ENCODE data around the gene XPO6.
"Not testable (repeated sequence)": the region's sequence is repeated elsewhere in the genome, so short reads cannot be mapped to it uniquely, and the experiment has no call there.

XPO6 gene

GRCh38 chr16:28145796-28146195 lies 66.0 kb downstream of the XPO6 start:
- DNase-seq: no peak

- no peak for DNase-seq
Measured at GRCh38 chr16:28140788-28141618, 70.8 kb downstream of the XPO6 start.

- no peak for DNase-seq
Measured at GRCh38 chr16:28139530-28139929, 72.2 kb downstream of the XPO6 start.

DNA sequence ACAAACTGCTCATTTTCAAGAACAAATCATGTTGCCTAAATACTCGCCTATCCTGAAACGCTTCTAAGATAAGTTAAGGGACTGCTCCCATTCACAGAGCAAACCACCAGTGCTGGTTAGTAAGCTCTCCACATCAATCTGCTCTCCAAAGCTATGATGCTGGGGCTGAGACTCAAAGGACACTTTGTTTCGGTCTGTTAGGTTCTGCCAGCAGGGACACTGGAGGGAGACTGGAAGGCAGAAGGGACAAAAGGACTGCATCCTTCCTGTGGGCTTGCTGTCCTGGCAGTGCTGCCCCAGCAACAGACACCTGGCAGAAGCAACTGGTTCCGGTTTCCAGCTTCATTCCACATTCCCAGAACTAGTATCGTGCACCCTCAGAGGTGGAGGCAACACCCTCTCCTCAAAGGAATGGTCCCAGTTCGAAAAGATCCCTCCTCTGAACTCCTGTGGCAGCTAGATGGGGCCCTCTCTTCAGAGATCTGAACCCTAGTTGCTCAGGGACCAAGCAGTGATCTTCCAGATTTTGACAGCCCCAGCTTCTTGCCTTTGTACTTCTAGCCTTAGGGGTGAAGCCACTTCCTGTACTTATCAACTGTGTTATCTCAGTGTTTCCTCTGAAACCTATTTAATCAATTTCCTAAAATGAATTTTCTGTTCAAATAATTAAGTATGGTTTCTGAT lies 74.9 kb downstream of the XPO6 start:
- DNase-seq: no peak

- no peak for DNase-seq
Measured at GRCh38 chr16:28133666-28134065, 78.1 kb downstream of the XPO6 start.

GRCh38 chr16:28131743-28132393 lies 79.9 kb downstream of the XPO6 start:
- DNase-seq: no peak

DNA sequence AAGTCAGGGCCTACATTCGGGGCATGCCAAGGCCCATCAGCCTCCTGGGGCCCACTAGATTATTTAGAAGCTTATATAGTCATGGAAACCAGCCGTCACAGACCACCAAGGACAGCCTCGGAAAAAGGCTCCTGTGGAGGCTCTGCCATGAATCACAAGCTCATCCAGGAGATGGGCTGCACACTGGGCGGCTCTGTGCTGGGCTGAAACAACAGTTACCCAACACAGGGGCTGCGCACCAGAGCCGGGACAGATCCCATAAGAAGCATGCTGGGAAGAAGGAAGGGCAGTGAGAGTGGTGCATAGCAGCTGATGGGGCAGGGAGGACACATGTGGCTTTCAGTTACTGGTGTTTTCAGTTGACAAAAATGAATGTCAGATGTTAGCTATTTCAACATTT lies 80.6 kb downstream of the XPO6 start:
- DNase-seq: no peak

DNA sequence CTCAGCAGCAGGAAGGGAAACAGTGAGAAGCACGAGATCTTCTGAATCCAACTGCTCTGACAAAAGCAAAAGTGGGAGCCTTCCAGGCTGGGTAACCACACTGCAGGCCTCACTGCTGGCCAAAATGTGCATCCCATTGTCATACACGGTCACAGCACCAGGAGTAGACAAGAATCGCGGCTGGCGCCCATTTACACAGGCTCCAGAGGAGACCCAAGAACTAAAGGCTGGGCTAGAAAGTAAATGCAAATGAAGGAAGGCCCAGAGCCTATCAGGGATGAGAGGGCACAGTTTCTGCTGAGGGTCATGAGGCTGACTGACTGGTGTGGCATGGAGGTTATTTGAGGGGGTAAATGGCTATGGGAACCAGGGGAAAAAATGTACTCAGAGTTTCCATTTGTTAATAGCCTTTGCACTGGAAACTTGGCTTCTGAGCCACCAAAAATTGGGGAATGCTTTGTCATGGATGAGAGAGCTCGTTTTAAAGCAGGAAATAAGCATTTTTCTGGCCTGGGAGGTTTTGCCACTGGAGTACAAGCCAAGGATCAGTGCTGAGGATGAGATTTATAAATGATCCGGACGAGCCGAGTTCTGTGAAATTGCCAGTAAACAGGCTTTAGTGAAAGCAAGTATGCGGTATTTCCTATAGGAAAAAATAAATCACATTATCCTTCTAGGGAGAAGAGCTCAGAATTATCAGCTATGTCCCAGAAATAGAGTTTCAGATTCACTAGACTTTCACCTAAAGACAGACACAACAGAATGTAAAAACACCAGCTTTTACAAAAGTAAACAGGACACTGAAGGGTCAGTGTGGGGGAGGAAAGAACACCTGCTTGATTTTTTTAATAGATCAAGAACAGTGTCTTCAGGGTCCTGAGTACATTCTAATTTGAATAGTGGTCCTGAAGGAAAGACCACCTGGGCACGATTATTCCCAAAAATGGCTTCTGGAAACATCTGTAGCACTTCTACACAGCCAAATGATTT lies 81.4 kb downstream of the XPO6 start:
- no peak for DNase-seq

GRCh38 chr16:28126684-28127620 lies 84.8 kb downstream of the XPO6 start:
- DNase-seq: no peak

DNA sequence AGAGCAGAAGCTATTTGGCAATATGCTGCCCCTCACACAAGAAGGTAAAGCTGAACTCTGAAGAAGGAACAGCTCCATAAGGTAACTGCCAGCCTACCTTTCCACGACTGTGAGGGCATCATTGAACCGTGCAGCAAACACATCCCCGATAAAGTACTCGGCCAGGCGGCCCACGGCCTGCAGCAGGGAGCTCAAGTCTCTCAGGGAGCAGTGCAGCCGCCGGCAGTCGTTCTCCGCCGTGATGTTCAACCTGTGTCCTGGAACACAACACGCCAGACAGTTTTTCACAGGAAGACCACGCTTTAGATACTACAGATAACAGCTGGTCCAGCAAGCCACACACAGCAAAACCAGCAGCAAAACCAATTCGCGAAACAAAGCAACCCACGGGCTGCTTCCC lies 86.2 kb downstream of the XPO6 start:
- DNase-seq: no peak

DNA sequence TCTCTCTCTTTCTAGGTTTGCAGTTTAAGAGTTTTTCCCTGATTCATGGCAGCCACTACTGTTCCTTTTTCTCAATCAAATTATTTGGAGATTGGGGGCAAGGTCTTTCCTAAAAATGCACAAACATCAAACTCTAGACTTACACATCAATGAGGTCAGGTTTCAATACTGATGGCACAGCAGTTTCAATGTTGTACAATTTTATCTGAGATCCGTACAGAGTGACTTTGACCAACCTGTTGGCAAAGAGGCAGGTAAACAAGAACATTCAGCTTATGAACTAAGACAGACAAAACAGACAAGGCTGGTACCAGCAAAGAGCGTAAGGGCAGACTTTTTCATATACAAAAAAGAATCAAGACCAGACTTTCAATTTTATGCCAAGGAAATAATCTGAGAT lies 90.2 kb downstream of the XPO6 start:
- DNase-seq: no peak

- no peak for DNase-seq
Measured at GRCh38 chr16:28120754-28121153, 91.0 kb downstream of the XPO6 start.

DNA sequence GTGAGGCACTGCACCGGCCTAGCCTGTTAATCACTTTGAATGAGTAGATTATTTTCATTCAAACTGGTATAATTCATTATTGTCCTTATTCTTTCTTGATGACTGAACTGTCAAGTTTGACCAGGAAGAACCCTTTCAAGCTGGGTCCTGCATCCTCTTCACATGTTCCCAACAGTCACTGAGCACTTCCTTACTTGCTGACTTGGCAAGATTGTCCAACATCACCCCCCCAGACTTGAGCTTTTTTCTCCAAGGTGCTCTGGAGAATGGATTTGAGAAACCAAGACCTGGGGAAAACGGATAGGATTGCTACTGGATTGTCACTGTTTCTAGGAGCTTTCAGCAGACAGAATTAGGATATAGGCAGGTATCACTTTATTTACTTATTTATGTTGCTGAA lies 93.1 kb downstream of the XPO6 start:
- no peak for DNase-seq

DNA sequence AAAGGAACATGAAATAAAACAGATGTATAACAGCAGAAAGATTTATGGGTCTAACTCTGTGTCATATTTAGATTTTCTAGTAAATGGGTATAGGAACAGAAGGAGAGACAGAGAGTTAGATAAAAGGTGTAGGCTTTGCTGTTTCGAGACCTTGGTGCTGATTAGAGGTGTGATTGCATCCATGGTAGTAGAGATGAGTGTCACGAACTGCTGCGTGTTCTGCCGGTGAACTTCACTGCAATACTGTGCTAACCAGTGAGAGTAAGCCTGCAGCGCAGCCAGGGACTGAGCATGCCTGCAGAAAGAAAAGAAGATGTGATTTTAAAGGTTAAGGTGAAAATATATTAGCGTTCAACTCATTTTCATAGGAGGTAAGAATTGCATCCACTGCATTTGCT lies 94.6 kb downstream of the XPO6 start:
- DNase-seq: no peak

GRCh38 chr16:28115866-28116265 lies 95.9 kb downstream of the XPO6 start:
- DNase-seq: not testable (repeated sequence)

- no peak for DNase-seq
Measured at GRCh38 chr16:28112908-28113307, 98.9 kb downstream of the XPO6 start.

- no peak for DNase-seq
Measured at GRCh38 chr16:28110977-28111376, 100.8 kb downstream of the XPO6 start.

GRCh38 chr16:28110479-28110878 lies 101.3 kb downstream of the XPO6 start:
- DNase-seq: no peak

DNA sequence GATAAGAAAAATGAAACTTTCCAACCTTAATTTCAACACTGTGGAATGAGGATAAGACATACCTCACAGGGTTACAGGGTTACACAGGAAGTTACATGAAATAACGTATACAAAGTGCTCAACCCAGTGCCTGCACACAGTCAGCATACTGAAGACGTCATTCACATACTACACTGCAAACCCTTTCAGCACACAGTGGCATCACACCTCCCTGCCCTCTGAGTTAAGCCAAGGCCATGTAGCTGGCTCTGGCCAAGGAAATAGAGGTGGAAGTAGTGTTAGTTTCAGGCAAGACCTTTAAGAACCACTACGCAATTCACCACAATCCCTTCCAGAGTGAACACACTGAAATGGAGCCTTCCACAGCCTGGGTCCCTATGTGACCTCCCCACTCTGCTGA lies 101.7 kb downstream of the XPO6 start:
- DNase-seq: no peak

GRCh38 chr16:28108590-28109247 lies 103.0 kb downstream of the XPO6 start:
- DNase-seq: no peak

DNA sequence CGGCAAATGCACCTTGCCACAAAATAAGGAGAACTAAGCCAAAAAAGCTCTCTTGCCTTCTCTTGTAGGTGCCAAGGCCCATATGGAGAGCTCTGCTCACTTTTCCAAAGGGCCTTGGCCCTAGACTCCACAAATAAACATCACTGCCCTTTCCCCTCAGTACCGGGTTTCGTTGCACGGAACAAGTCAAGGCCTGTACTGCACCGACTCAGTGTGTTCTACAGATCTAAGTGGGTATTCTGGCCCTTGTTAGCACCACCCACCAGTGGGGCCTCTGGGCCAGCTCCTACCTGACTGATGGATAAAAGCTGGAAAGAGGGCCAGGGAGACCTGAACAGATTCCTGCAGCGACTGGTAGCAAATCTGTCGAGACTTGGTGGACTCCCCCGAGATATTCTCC lies 104.5 kb downstream of the XPO6 start:
- DNase-seq: no peak

All from NCI-H1092 treated with DMSO at 0.1 percent for 48 hours (cell line).